Endothelial cell of umbilical vein (primary cell): Measurements from ENCODE around the gene TGFB1. TPM values are rescaled to one million over a fixed set of nuclear protein-coding genes. Genes with fewer than 3 reads are reported as not detected.

Experiments
- BruUV-seq: library from RNA; stranded (reverse); fragments of 400-500 nt; replicated peaks from 2 replicates; lab custom pipeline; 2021; lab: Mats Ljungman, UMichigan
- CTCF ChIA-PET: fragments of 300-600, 350-600 bp; sonication (Branson Sonifier 250); formaldehyde crosslinking; loops from one replicate; lab custom pipeline; 2021; ENCODE audit warnings: antibody characterized with exemption, inconsistent platforms; lab: Charles Lee
- POLR2A ChIA-PET: fragments of 300-600, 350-600 bp; sonication (Branson Sonifier 250); formaldehyde crosslinking; loops from one replicate; lab custom pipeline; 2021; ENCODE audit warnings: antibody characterized with exemption, inconsistent platforms; lab: Charles Lee
- DNase-seq: peaks from one replicate; pipeline ENCODE4 v3.0.0-alpha.2; 2011; ENCODE audit warnings: low read depth, low spot score
- FAIRE-seq: peaks from 2 replicates; lab custom pipeline; 2011; peaks lifted over from hg19 to GRCh38; lab: Jason Lieb, UNC
- H2AFZ ChIP-seq: 2 replicates; pipeline ENCODE4 v1.6.0; 2012; ENCODE audit warnings: low read depth, low read length, control low read depth, inconsistent platforms
- H3K27ac ChIP-seq: 2 replicates; pipeline ENCODE4 v1.5.1; 2011; ENCODE audit warnings: low read depth, mild to moderate bottlenecking, control low read depth, low read length, moderate library complexity; ENCODE audit not compliant: insufficient read depth
- H3K27me3 ChIP-seq, 2 experiments: 2 replicates each; pipeline versions ENCODE4 v1.6.0 to v1.6.1; 2011; ENCODE audit warnings: low read length in 2 of 2, mixed read lengths in 1 of 2; ENCODE audit not compliant: control insufficient read depth in 2 of 2, insufficient read depth in 2 of 2
- H3K36me3 ChIP-seq, 2 experiments: 2 replicates in 1 of 2; 3 replicates in 1 of 2; pipeline ENCODE4 v1.5.1; 2011; ENCODE audit warnings: low read length in 2 of 2, mild to moderate bottlenecking in 1 of 2, moderate library complexity in 1 of 2; ENCODE audit not compliant: control insufficient read depth in 2 of 2, insufficient read depth in 2 of 2; ENCODE audit errors: extremely low read depth in 1 of 2
- H3K4me1 ChIP-seq: 3 replicates; pipeline ENCODE4 v1.5.1; 2011; ENCODE audit warnings: mild to moderate bottlenecking, low read length; ENCODE audit not compliant: control insufficient read depth, insufficient read depth; ENCODE audit errors: extremely low read depth
- H3K4me2 ChIP-seq: 2 replicates; pipeline ENCODE4 v1.6.1; 2011; ENCODE audit warnings: low read length, control low read depth, mixed read lengths; ENCODE audit not compliant: insufficient read depth
- H3K4me3 ChIP-seq, 3 experiments: fragments of 200-600 bp in 1 of 3; sonication (generic), shearing (Covaris generic) in 1 of 3; replicated peaks in 1 of 3; 2 replicates each; pipeline ENCODE4 v1.5.1; 2011 to 2016; ENCODE audit warnings: control low read depth in 3 of 3, low read length in 3 of 3, mild to moderate bottlenecking in 2 of 3, inconsistent platforms in 1 of 3, low read depth in 1 of 3, moderate library complexity in 1 of 3; ENCODE audit not compliant: insufficient read depth in 1 of 3
- H3K79me2 ChIP-seq: 2 replicates; pipeline ENCODE4 v1.6.0; 2012; ENCODE audit warnings: low read length, inconsistent platforms; ENCODE audit not compliant: control insufficient read depth, insufficient read depth
- H3K9ac ChIP-seq: replicated peaks from 2 replicates; pipeline ENCODE3; 2011; ENCODE audit warnings: low read length, control low read depth; ENCODE audit not compliant: insufficient read depth; ENCODE audit errors: extremely low read depth
- H3K9me1 ChIP-seq: replicated peaks from 3 replicates; pipeline ENCODE4 v1.6.0; 2011; ENCODE audit warnings: mild to moderate bottlenecking, low read length; ENCODE audit not compliant: control insufficient read depth, insufficient read depth; ENCODE audit errors: extremely low read depth
- H3K9me3 ChIP-seq: replicated peaks from 2 replicates; pipeline ENCODE4 v1.5.1; 2012; ENCODE audit warnings: low read length, inconsistent platforms; ENCODE audit not compliant: control insufficient read depth, insufficient read depth
- H4K20me1 ChIP-seq: replicated peaks from 2 replicates; pipeline ENCODE3; 2011; ENCODE audit warnings: mild to moderate bottlenecking, low read length; ENCODE audit not compliant: control insufficient read depth, insufficient read depth; ENCODE audit errors: extremely low read depth
- FOS ChIP-seq: IDR thresholded peaks from 2 replicates; pipeline ENCODE4 v1.6.1; 2011; ENCODE audit warnings: mild to moderate bottlenecking, low read length, moderate library complexity, borderline replicate concordance; ENCODE audit not compliant: insufficient read depth
- JUN ChIP-seq: IDR thresholded peaks from 2 replicates; pipeline ENCODE4 v1.6.1; 2011; ENCODE audit warnings: borderline replicate concordance, low read depth; ENCODE audit not compliant: insufficient read length, insufficient read depth
- MAX ChIP-seq: IDR thresholded peaks from 2 replicates; pipeline ENCODE4 v1.6.1; 2011; ENCODE audit not compliant: insufficient read depth, insufficient read length
- POLR2A ChIP-seq: IDR thresholded peaks from 2 replicates; pipeline ENCODE4 v1.6.1; 2012; ENCODE audit warnings: low read depth, mild to moderate bottlenecking, control low read depth, low read length
- POLR2AphosphoS5 ChIP-seq: IDR thresholded peaks from 2 replicates; pipeline ENCODE4 v1.6.1; 2012; ENCODE audit warnings: low read depth, mild to moderate bottlenecking, control low read depth, low read length, moderate library complexity; ENCODE audit not compliant: insufficient read depth
- dilution Hi-C: fragments of 300-500 bp; cut with MboI; formaldehyde crosslinking; loops from one replicate; pipeline ENCODE4 v1.15.0; 2019; ENCODE audit warnings: low sequenced_read_pairs; ENCODE audit not compliant: extremely low pct_ligation_motif_present
- intact Hi-C: fragments of 100-400 bp; cut with micrococcal nuclease; formaldehyde crosslinking; loops from one replicate; pipeline ENCODE4 v1.10.0; 2022
- polyA plus RNA-seq, 4 experiments: library from polyadenylated mRNA; depleted of rRNA in 3 of 4; stranded (reverse) in 3 of 4; unstranded in 1 of 4; fragments of >200 nt; gene quantifications; 2 replicates each; pipeline versions ENCODE4 v1.2.1 to v1.2.3, GENCODE V29; 2011 to 2012; ENCODE audit warnings: missing spikeins in 1 of 4
- total RNA-seq: library from RNA; stranded (reverse); gene quantifications from 2 replicates; pipeline ENCODE4 v1.2.3, GENCODE V29; 2021

Gene TGFB1
- total and polyA plus RNA-seq, 2 donors (not counting 3 experiments of a cell fraction or from before 2014, with no cell fraction given) = 64.4 to 250 TPM

- no peak overlapping the region for H2AFZ ChIP-seq
- no TSS peak for BruUV-seq
- dilution Hi-C loops (no loop called here), intact Hi-C loops (no loop called here)
- peak overlapping the region; percentile 1 for H3K4me2 ChIP-seq
- peak; percentile 54 for DNase-seq
- H3K9me1 ChIP-seq = no peaks in the 10 kb centered on the region
- H3K4me3 ChIP-seq = no peak overlapping the region
- TF ChIP-seq POLR2AphosphoS5 (peak; percentile 13), JUN (no peak), POLR2A (peak; percentile 74)
- POLR2A ChIA-PET = no interaction called here
- H3K79me2 ChIP-seq = peaks cover 12% of the 10 kb centered on the region
- H3K9ac ChIP-seq = peak overlapping the region; percentile 65
- no peaks in the 10 kb centered on the region for H3K9me3 ChIP-seq
- CTCF ChIA-PET = interaction anchor here (0.8 to 3.1 kb wide), 6 partner anchors 18 to 242 kb away, joined by 3 to 28 read pairs (median 4); partner anchors contain the start of genes CCDC97 and TGFB1
- H3K4me1 ChIP-seq = peaks cover 55% of the 10 kb centered on the region
- H3K27ac ChIP-seq = peak overlapping the region; percentile 100
- H4K20me1 ChIP-seq = no peaks in the 10 kb centered on the region
- peak; percentile 50 for FAIRE-seq
- H3K36me3 ChIP-seq = peaks cover 8 to 34% of the 10 kb centered on the region in 2 experiments
- H3K27me3 ChIP-seq = no peaks in the 10 kb centered on the region
Measured at GRCh38 chr19:41328157-41328841, 25.4 kb downstream of the TGFB1 start.

GRCh38 chr19:41327576-41328156 lies 26.1 kb downstream of the TGFB1 start:
- no peaks in the 10 kb centered on the region for H3K9me3 ChIP-seq
- no peaks in the 10 kb centered on the region for H4K20me1 ChIP-seq
- peak overlapping the region; percentile 100 for H3K27ac ChIP-seq
- peaks cover 10% of the 10 kb centered on the region for H3K79me2 ChIP-seq
- peaks cover 61% of the 10 kb centered on the region for H3K4me1 ChIP-seq
- H3K9me1 ChIP-seq = no peaks in the 10 kb centered on the region
- H3K36me3 ChIP-seq = peaks cover 8 to 32% of the 10 kb centered on the region in 2 experiments
- H3K4me2 ChIP-seq = peak overlapping the region; percentile 63
- POLR2A ChIA-PET = interaction anchor here (1.0 kb wide), 1 partner anchor 25 kb away, joined by 3 read pairs; no protein-coding TSS in a partner anchor
- CTCF ChIA-PET = interaction anchor here (0.9 to 3.1 kb wide), 7 partner anchors 17 to 243 kb away, joined by 3 to 28 read pairs (median 4); partner anchors contain the start of genes CCDC97 and TGFB1
- FAIRE-seq (peak; percentile 86), DNase-seq (peak; percentile 88)
- peak overlapping the region in 1 of 3 experiments; percentile 1 for H3K4me3 ChIP-seq
- dilution Hi-C loops = no loop called here
- no peak overlapping the region for H2AFZ ChIP-seq
- H3K27me3 ChIP-seq = no peaks in the 10 kb centered on the region
- intact Hi-C loops = loop anchor here (1.0 kb wide), 1 partner anchor 24 kb away; no protein-coding TSS in a partner anchor
- no TSS peak for BruUV-seq
- H3K9ac ChIP-seq = peak overlapping the region; percentile 65
- TF ChIP-seq FOS (peak; percentile 51), POLR2AphosphoS5 (peak; percentile 98), MAX (no peak)
